ENCODE data around the gene GTPBP2.

DNA sequence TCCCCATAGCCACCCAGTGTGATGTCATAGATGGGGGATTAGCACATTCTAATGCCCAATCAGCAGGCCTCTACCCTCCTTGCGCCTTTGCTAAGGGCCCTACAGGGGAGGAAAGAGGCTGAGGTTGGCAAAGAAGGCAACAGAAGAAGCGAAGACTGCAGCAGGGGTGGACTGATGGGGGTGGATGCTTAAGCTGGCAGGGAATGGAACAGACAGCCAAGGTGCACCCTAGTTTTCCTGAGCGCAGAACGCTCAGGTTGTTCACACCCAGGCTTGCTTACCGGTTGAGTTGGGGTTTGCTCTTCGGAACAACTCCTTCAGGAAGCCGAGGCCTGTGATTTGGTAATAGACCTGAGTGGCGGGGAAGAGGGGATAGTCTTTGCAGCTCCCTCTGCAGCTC is 45.9 kb upstream of the GTPBP2 start:
- TF ChIP-seq, protein P1, sequence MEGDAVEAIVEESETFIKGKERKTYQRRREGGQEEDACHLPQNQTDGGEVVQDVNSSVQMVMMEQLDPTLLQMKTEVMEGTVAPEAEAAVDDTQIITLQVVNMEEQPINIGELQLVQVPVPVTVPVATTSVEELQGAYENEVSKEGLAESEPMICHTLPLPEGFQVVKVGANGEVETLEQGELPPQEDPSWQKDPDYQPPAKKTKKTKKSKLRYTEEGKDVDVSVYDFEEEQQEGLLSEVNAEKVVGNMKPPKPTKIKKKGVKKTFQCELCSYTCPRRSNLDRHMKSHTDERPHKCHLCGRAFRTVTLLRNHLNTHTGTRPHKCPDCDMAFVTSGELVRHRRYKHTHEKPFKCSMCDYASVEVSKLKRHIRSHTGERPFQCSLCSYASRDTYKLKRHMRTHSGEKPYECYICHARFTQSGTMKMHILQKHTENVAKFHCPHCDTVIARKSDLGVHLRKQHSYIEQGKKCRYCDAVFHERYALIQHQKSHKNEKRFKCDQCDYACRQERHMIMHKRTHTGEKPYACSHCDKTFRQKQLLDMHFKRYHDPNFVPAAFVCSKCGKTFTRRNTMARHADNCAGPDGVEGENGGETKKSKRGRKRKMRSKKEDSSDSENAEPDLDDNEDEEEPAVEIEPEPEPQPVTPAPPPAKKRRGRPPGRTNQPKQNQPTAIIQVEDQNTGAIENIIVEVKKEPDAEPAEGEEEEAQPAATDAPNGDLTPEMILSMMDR (IDR thresholded peaks at IDR 0.05 in 8 of 11, conservative IDR thresholded peaks at IDR 0.05 in 3 of 11): no peak
- TF ChIP-seq POLR2A (IDR thresholded peaks at IDR 0.05) (no peak), POLR2AphosphoS5 (IDR thresholded peaks at IDR 0.05) (no peak)
